Measurements from ENCODE around the gene C16orf78. TPM values are rescaled to one million over a fixed set of nuclear protein-coding genes. Genes with fewer than 3 reads are reported as not detected.

The C16orf78 gene
- total and polyA plus RNA-seq, 4 experiments from 2014 or later, result not detected

DNA sequence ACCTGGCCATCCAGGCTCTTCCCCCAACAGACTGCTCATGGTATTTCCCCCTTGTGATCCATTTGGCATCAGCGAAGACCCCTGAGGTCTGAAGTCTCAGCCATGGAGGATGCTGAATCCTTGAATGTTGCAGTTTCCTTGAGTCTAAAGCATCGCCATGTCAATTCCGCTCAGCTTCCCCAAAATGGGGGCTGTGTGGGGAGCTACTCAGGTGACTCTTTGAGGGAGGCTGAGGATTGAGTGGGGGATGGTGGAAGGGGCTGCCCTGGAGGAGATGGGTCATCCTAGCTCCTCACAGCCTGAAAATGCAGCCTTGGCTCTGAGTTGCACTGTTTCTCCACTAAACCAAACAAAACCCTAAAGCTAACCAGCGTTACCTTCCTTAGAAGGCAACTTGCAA lies 2.6 kb downstream of the C16orf78 start:
- H3K4me1 Mint-ChIP-seq, result no peaks in the 10 kb centered on the region
- H3K4me3 ChIP-seq (ENCODE audit: low read length in 2 of 2), result no peak overlapping the region
- no peaks in the 10 kb centered on the region for H3K27me3 ChIP-seq (ENCODE audit: insufficient read depth, low read length)
- DNase-seq, result no peak
- no peaks in the 10 kb centered on the region for H3K9me3 ChIP-seq (ENCODE audit: control insufficient read depth in 1 of 2, low read length in 2 of 2)
- H3K9me3 Mint-ChIP-seq, result peaks cover 0 to 6% (median 0%) of the 10 kb centered on the region in 8 donors
- no peaks in the 10 kb centered on the region for H3K4me1 ChIP-seq (ENCODE audit: insufficient read depth, low read length)
- H3K4me3 Mint-ChIP-seq, result no peak overlapping the region
- no peak overlapping the region for H3K27ac ChIP-seq (ENCODE audit: low read depth, low read length)
- ChIA-PET CTCF (ENCODE audit: partially characterized antibody) (no interaction called here), POLR2A (ENCODE audit: partially characterized antibody) (no interaction called here)
- no peak overlapping the region for H3K27ac Mint-ChIP-seq
- no peaks in the 10 kb centered on the region for H3K36me3 ChIP-seq (ENCODE audit: insufficient read depth, low read length)
- intact Hi-C loops (cut with micrococcal nuclease), result no loop called here
- H3K36me3 Mint-ChIP-seq, result no peaks in the 10 kb centered on the region
- H3K27me3 Mint-ChIP-seq, result peaks cover 4 to 9% of the 10 kb centered on the region in 2 donors

- no peak overlapping the region for H3K27ac Mint-ChIP-seq
- H3K36me3 ChIP-seq (ENCODE audit: insufficient read depth, low read length), result no peaks in the 10 kb centered on the region
- H3K4me3 ChIP-seq (ENCODE audit: low read length in 2 of 2), result no peak overlapping the region
- intact Hi-C loops (cut with micrococcal nuclease), result no loop called here
- no peak for DNase-seq
- ChIA-PET POLR2A (ENCODE audit: partially characterized antibody) (no interaction called here), CTCF (ENCODE audit: partially characterized antibody) (no interaction called here)
- peaks cover 4 to 8% of the 10 kb centered on the region in 2 donors for H3K27me3 Mint-ChIP-seq
- no peaks in the 10 kb centered on the region for H3K4me1 Mint-ChIP-seq
- H3K4me1 ChIP-seq (ENCODE audit: insufficient read depth, low read length), result no peaks in the 10 kb centered on the region
- H3K27ac ChIP-seq (ENCODE audit: low read depth, low read length), result no peak overlapping the region
- H3K9me3 ChIP-seq (ENCODE audit: control insufficient read depth in 1 of 2, low read length in 2 of 2), result no peaks in the 10 kb centered on the region
- H3K36me3 Mint-ChIP-seq, result no peaks in the 10 kb centered on the region
- H3K27me3 ChIP-seq (ENCODE audit: insufficient read depth, low read length), result no peaks in the 10 kb centered on the region
- H3K4me3 Mint-ChIP-seq, result no peak overlapping the region
- H3K9me3 Mint-ChIP-seq, result peaks cover 0 to 6% (median 0%) of the 10 kb centered on the region in 8 donors
Observed at GRCh38 chr16:49377196-49377755, 3.7 kb downstream of the C16orf78 start.

DNA sequence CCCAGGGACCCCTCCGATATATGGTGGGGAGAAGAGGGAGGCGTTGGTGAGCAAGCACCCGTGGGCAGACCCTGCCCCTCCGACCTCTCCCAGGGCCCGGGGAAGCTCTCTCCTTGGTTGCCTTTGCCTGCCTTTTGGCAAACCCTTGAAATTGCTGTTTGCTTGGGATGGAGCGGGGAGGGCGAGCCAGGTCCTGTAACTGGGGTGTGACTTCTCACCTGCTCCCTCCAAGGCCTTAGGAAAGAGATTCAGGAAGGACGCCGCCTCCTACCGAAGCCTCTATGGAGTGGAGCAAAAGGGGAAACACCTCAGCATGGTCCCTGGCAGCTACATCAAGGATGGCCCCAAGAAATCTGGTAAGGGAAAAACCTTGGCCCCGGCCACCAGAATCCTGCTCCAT lies 4.6 kb downstream of the C16orf78 start:
- H3K27me3 ChIP-seq (ENCODE audit: insufficient read depth, low read length), result no peaks in the 10 kb centered on the region
- POLR2A ChIA-PET (ENCODE audit: partially characterized antibody), result no interaction called here
- no peak overlapping the region for H3K27ac ChIP-seq (ENCODE audit: low read depth, low read length)
- H3K36me3 ChIP-seq (ENCODE audit: insufficient read depth, low read length), result no peaks in the 10 kb centered on the region
- Mint-ChIP-seq H3K27me3 (peaks cover 4 to 9% of the 10 kb centered on the region in 2 donors), H3K27ac (no peak overlapping the region), H3K4me1 (no peaks in the 10 kb centered on the region), H3K36me3 (no peaks in the 10 kb centered on the region), H3K4me3 (no peak overlapping the region), H3K9me3 (peaks cover 0 to 11% (median 7%) of the 10 kb centered on the region in 8 donors)
- no peak overlapping the region for H3K4me3 ChIP-seq (ENCODE audit: low read length in 2 of 2)
- DNase-seq, result no peak
- CTCF ChIA-PET (ENCODE audit: partially characterized antibody), result no interaction called here
- intact Hi-C loops (cut with micrococcal nuclease), result no loop called here
- no peaks in the 10 kb centered on the region for H3K9me3 ChIP-seq (ENCODE audit: control insufficient read depth in 1 of 2, low read length in 2 of 2)
- no peaks in the 10 kb centered on the region for H3K4me1 ChIP-seq (ENCODE audit: insufficient read depth, low read length)

DNA sequence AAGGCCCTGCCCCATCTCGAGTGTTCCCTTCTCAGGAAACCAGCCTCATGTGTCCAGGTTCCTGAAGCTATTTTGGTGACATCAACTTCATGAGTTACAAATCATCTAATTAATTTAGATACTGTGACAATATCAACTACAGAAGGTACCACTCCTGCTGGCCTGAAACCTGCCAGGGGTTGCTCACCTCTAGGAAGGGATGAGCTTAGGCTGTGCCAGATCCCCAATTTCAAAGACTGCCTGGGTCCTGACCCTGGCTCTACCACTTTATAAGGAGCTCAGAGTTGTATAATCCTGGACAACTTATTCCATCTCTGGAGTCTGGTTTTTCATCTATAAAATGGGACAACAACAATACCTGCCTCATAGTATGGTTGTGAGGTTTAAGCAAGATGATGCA lies 5.2 kb downstream of the C16orf78 start:
- H3K27me3 Mint-ChIP-seq, result peaks cover 4 to 9% of the 10 kb centered on the region in 2 donors
- H3K4me1 Mint-ChIP-seq, result no peaks in the 10 kb centered on the region
- H3K9me3 Mint-ChIP-seq, result peaks cover 1 to 17% (median 8%) of the 10 kb centered on the region in 8 donors
- no peak overlapping the region for H3K4me3 ChIP-seq (ENCODE audit: low read length in 2 of 2)
- no peaks in the 10 kb centered on the region for H3K27me3 ChIP-seq (ENCODE audit: insufficient read depth, low read length)
- H3K4me1 ChIP-seq (ENCODE audit: insufficient read depth, low read length), result no peaks in the 10 kb centered on the region
- H3K36me3 Mint-ChIP-seq, result no peaks in the 10 kb centered on the region
- ChIA-PET CTCF (ENCODE audit: partially characterized antibody) (no interaction called here), POLR2A (ENCODE audit: partially characterized antibody) (no interaction called here)
- intact Hi-C loops (cut with micrococcal nuclease), result no loop called here
- H3K9me3 ChIP-seq (ENCODE audit: control insufficient read depth in 1 of 2, low read length in 2 of 2), result no peaks in the 10 kb centered on the region
- no peak overlapping the region for H3K27ac Mint-ChIP-seq
- no peaks in the 10 kb centered on the region for H3K36me3 ChIP-seq (ENCODE audit: insufficient read depth, low read length)
- no peak overlapping the region for H3K4me3 Mint-ChIP-seq
- no peak overlapping the region for H3K27ac ChIP-seq (ENCODE audit: low read depth, low read length)
- DNase-seq, result no peak

DNA sequence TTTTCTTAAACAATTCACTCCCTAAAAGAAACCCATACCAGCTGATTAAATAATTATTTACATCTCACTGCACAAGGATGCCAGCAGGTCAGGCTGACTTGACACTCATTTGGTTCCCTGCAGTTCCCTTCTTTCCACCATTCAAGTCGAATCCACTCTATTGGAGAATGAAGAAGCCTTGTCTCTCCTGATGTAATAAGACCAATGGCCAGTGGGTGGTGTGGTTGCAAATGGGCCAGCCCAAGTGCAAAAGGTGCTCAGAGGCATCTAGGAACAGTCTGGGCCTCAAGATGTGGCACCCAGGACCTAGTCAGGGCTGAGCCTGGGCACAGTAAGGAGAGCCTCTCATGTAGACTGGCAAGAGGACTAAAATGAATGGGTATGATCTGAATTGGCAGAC lies 9.3 kb downstream of the C16orf78 start:
- CTCF ChIA-PET (ENCODE audit: partially characterized antibody), result no interaction called here
- POLR2A ChIA-PET (ENCODE audit: partially characterized antibody), result no interaction called here
- Mint-ChIP-seq H3K27ac (no peak overlapping the region), H3K36me3 (no peaks in the 10 kb centered on the region), H3K4me1 (no peaks in the 10 kb centered on the region), H3K9me3 (peaks cover 5 to 34% (median 15%) of the 10 kb centered on the region in 8 donors), H3K27me3 (peaks cover 4% of the 10 kb centered on the region in 2 donors), H3K4me3 (no peak overlapping the region)
- no peaks in the 10 kb centered on the region for H3K36me3 ChIP-seq (ENCODE audit: insufficient read depth, low read length)
- H3K27ac ChIP-seq (ENCODE audit: low read depth, low read length), result no peak overlapping the region
- no peaks in the 10 kb centered on the region for H3K27me3 ChIP-seq (ENCODE audit: insufficient read depth, low read length)
- H3K9me3 ChIP-seq (ENCODE audit: control insufficient read depth in 1 of 2, low read length in 2 of 2), result no peaks in the 10 kb centered on the region
- DNase-seq, result no peak
- H3K4me1 ChIP-seq (ENCODE audit: insufficient read depth, low read length), result no peaks in the 10 kb centered on the region
- intact Hi-C loops (cut with micrococcal nuclease), result no loop called here
- no peak overlapping the region for H3K4me3 ChIP-seq (ENCODE audit: low read length in 2 of 2)

GRCh38 chr16:49395021-49395420 lies 21.4 kb downstream of the C16orf78 start:
- H3K27ac Mint-ChIP-seq, result no peak overlapping the region
- DNase-seq, result no peak
- no peak overlapping the region for H3K4me3 Mint-ChIP-seq
- peaks cover 3% of the 10 kb centered on the region for H3K27me3 ChIP-seq (ENCODE audit: insufficient read depth, low read length)
- POLR2A ChIA-PET (ENCODE audit: partially characterized antibody), result no interaction called here
- no peak overlapping the region for H3K27ac ChIP-seq (ENCODE audit: low read depth, low read length)
- H3K4me1 ChIP-seq (ENCODE audit: insufficient read depth, low read length), result no peaks in the 10 kb centered on the region
- no peaks in the 10 kb centered on the region for H3K4me1 Mint-ChIP-seq
- H3K36me3 ChIP-seq (ENCODE audit: insufficient read depth, low read length), result no peaks in the 10 kb centered on the region
- peaks cover 9 to 13% of the 10 kb centered on the region in 2 donors for H3K27me3 Mint-ChIP-seq
- H3K36me3 Mint-ChIP-seq, result no peaks in the 10 kb centered on the region
- H3K9me3 Mint-ChIP-seq, result peaks cover 0 to 3% (median 0%) of the 10 kb centered on the region in 8 donors
- H3K4me3 ChIP-seq (ENCODE audit: low read length in 2 of 2), result no peak overlapping the region
- intact Hi-C loops (cut with micrococcal nuclease), result no loop called here
- no peaks in the 10 kb centered on the region for H3K9me3 ChIP-seq (ENCODE audit: control insufficient read depth in 1 of 2, low read length in 2 of 2)
- CTCF ChIA-PET (ENCODE audit: partially characterized antibody), result no interaction called here

- ChIA-PET CTCF (ENCODE audit: partially characterized antibody) (no interaction called here), POLR2A (ENCODE audit: partially characterized antibody) (no interaction called here)
- H3K27me3 Mint-ChIP-seq, result peaks cover 5 to 13% of the 10 kb centered on the region in 2 donors
- Histone ChIP-seq H3K27ac (ENCODE audit: low read depth, low read length) (no peak overlapping the region), H3K4me1 (ENCODE audit: insufficient read depth, low read length) (no peaks in the 10 kb centered on the region), H3K9me3 (ENCODE audit: control insufficient read depth in 1 of 2, low read length in 2 of 2) (no peaks in the 10 kb centered on the region), H3K36me3 (ENCODE audit: insufficient read depth, low read length) (no peaks in the 10 kb centered on the region), H3K27me3 (ENCODE audit: insufficient read depth, low read length) (peaks cover 2% of the 10 kb centered on the region), H3K4me3 (ENCODE audit: low read length in 2 of 2) (no peak overlapping the region)
- no peaks in the 10 kb centered on the region for H3K4me1 Mint-ChIP-seq
- H3K36me3 Mint-ChIP-seq, result no peaks in the 10 kb centered on the region
- H3K9me3 Mint-ChIP-seq, result peaks cover 0 to 1% (median 0%) of the 10 kb centered on the region in 8 donors
- no peak overlapping the region for H3K4me3 Mint-ChIP-seq
- intact Hi-C loops (cut with micrococcal nuclease), result no loop called here
- no peak for DNase-seq
- H3K27ac Mint-ChIP-seq, result no peak overlapping the region
Observed at GRCh38 chr16:49396206-49396720, 22.7 kb downstream of the C16orf78 start.

DNA sequence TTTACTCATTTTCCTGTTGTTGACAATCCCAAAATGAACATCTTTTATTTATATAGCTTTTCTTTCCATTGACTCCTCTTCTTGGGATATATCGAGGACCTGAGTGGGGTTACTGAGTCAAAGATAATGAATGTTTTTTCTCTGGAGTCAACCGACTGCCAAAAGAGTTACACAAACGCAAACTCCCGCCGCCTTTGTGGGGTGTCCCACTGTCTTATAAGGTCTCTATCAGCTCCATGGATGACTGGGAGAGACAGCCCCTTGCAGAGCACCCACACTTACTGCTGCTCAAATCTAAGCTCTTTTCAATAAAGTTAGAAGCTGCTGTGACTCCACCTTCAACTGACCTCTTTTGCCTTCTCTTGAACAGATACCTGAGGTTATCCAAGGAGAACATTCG lies 25.2 kb downstream of the C16orf78 start:
- Histone ChIP-seq H3K9me3 (ENCODE audit: control insufficient read depth in 1 of 2, low read length in 2 of 2) (no peaks in the 10 kb centered on the region), H3K4me1 (ENCODE audit: insufficient read depth, low read length) (no peaks in the 10 kb centered on the region), H3K36me3 (ENCODE audit: insufficient read depth, low read length) (no peaks in the 10 kb centered on the region), H3K27me3 (ENCODE audit: insufficient read depth, low read length) (no peaks in the 10 kb centered on the region), H3K27ac (ENCODE audit: low read depth, low read length) (no peak overlapping the region), H3K4me3 (ENCODE audit: low read length in 2 of 2) (no peak overlapping the region)
- H3K4me3 Mint-ChIP-seq, result no peak overlapping the region
- H3K4me1 Mint-ChIP-seq, result no peaks in the 10 kb centered on the region
- ChIA-PET CTCF (ENCODE audit: partially characterized antibody) (no interaction called here), POLR2A (ENCODE audit: partially characterized antibody) (no interaction called here)
- peaks cover 4 to 6% of the 10 kb centered on the region in 2 donors for H3K27me3 Mint-ChIP-seq
- H3K36me3 Mint-ChIP-seq, result peaks cover 0 to 3% of the 10 kb centered on the region in 2 donors
- no peak for DNase-seq
- intact Hi-C loops (cut with micrococcal nuclease), result no loop called here
- peaks cover 0 to 10% (median 5%) of the 10 kb centered on the region in 8 donors for H3K9me3 Mint-ChIP-seq
- no peak overlapping the region for H3K27ac Mint-ChIP-seq

All from CD4-positive, alpha-beta memory T cell (primary cell).